GM19328 (cell line): ENCODE measurements around the gene ELFN1.

Experiments used
- ATAC-seq: cut with Tn5 transposase; IDR thresholded peaks from one replicate; pipeline ENCODE4 v1.9.1; 2021; ENCODE audit warnings: mild to moderate bottlenecking, moderate library complexity; ENCODE audit not compliant: unreplicated experiment

ELFN1 gene

DNA sequence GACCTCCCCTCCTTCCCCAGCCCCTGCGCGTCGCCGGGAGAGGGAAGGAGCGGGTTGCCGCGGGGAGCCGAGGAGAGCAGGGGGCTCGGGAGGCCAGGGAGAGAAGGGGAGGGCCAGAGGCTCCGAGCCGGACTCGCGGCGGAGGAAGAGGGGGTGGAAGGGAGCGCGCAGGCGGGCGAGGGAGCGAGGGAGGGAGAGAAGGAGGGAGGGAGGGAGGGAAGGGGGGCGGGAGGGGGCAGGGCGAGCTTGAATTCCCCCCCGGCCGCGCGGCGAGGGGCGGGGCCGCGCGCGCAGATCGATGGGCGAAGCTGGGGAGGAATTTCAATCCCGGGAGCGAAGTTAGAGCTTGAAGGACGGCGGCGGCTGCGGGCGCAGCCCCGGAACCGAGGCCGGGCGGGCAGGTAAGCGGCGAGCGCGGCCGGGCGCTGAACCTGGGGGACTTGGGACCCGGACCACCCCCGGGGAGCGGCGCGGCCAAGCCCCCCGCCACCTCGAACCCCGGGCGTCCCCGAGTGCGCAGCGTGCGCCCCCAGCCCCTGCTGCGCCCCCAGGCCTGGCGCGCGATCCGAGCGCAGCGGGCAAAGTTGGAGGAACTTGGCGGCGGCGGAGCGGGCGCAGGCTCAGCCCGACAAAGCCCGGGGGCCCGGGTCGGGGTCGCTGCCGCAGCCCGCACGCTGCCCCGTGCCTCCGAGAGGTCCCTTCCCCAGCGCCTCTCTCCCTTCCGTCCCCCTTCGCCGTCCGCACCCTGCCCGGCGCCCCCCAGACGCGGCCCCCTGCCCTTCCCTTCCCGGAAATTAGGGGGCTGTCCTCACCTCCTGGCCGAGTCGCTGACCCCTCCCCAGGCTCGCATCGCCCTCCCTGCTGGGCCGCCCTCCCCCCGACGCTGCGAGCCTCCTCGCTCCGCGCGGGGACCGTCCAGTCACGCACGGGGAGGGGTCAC is at the start of gene ELFN1:
Gene ELFN1 (plus strand): TSS at position 324 of the 940 bp plus-strand sequence. CDS start 74,320 bp downstream, outside the sequence.
- ATAC-seq: no peak

DNA sequence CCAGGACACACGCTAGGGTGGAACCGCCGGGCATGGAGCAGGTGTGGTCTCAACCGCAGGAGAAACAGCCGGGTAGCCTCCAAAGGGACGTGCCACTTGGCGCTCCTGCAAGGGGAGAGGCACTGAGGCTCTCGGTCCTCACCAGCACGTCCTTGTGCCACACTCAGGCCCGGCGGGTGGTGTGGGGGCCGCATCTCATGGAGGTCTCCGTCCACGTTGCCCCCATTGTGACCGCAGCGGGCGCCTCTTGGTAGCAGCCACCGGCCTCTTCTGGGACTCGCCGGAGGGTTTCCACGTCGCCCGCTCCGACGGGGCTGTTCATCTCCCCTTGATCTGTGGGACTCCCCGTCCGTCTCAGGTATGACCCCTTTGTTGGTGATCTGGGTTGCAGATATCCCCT is 49.2 kb upstream of the ELFN1 start:
- ATAC-seq: no peak

DNA sequence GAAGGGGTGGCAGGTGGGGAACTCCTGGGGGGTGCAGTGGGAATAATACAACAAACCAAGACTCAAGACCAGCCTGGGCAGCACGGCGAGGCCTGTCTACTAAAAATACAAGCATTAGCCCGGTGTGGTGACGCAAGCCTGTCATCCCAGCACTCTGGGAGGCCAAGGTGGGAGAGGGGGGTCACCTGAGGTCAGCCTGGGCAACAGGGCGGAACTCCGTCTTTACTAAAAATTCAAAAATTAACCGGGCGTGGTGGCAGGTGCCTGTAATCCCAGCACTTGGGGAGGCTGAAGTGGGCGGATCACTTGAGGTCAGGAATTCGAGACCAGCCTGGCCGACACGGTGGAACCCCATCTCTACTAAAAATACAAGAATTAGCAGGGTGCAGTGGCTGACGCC is 48.4 kb upstream of the ELFN1 start:
- no peak for ATAC-seq

DNA sequence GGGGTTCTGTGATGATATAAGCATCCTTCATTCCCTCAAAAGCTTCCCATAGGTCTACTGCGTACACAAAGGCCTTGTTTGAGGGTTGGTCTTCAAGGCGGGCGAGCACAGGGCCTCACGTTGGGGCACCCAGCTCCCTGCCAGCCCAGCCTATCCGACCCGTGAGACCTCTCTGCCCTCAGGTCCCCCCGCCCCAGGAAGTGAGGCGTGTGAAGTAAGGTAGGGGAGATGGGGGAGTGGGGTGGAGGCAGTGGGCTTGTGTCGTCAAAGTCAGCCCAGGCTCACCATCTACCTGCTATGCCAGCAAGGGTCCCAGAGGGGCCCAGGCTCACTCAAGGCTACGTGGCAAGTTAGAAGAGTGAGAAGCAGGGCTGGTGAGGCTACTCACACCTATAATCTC is 47.6 kb upstream of the ELFN1 start:
- ATAC-seq: no peak

DNA sequence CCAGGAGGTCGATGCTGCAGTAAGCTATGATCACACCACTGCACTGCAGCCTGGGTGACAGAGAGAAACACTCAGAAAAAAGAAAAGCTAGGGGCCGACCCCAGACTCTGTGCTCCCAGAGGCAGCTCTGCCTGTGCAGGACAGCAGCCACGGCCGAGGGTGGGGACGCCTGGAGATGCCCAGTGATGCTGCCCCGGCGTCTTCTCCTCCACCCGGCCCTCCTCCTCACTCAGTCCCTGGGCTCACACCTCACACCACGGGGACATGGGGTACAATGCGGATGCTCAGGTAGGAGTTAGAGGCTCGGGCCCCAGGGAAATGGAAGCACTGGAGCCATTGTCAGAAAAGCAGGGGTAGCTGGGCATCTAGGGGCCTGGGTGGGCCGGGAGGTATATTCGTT is 46.3 kb upstream of the ELFN1 start:
- ATAC-seq: no peak

DNA sequence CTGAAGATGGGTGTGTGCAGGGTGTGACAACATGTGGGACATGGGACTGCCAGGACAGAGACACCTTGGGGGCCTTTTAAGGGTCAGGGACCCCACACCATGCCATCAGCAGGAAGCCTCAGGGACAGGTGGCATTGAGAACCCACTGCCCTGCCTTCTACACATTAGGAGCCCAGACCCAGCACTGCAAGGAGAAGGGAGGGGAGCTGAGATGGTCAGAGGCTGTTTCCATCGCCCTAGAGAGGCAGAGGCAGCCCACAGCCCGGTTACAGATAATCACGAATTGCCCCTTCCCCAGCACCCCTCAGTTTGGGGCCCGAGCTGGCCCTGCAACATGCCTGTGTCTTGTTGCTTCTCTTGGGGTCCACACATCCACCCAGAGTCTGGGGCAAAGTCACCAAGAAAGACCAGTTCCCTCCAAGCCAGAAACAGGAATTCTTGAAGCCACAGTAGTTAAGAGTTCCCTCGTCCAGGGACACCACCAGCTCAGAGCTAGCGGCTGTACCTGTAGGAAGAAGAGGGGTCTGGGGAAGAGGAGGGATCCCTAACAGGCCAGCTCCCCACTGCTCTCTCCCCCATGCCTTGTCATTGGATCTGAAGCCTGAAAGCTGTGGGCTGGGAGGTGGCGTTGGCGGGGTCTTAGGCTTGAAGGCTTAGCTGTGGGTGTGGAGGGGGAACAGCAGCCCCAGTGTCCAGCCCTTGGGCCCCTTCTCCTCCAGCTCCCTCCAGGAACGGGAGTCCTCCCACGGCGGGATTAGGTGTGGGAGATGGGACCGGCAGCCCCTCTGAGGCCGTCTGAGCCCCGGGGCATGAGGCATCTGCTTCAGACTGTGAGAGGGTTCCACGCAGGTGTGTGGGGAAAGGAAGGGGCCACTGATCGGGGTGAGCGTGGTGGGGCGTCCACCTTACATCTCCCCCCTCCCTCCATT is 44.8 kb upstream of the ELFN1 start:
- no peak for ATAC-seq

DNA sequence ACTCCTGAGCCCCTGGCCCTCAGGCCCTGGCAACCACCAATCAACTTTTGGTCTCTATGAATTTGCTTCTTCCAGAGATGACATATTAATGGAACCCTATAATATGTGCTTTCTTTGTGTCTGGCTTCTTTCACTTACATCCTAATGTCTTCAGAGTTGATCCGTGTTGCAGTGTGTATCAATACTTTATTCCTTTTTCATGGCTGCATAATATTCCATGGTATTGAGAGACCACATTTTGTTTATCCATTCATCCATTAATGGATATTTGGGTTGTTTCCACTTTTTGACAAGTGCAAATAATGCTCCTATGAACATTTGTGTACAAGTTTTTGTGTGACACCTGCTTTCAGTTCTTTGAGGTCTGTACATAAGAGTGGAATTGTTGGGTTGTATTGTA is 43.3 kb upstream of the ELFN1 start:
- ATAC-seq: no peak

DNA sequence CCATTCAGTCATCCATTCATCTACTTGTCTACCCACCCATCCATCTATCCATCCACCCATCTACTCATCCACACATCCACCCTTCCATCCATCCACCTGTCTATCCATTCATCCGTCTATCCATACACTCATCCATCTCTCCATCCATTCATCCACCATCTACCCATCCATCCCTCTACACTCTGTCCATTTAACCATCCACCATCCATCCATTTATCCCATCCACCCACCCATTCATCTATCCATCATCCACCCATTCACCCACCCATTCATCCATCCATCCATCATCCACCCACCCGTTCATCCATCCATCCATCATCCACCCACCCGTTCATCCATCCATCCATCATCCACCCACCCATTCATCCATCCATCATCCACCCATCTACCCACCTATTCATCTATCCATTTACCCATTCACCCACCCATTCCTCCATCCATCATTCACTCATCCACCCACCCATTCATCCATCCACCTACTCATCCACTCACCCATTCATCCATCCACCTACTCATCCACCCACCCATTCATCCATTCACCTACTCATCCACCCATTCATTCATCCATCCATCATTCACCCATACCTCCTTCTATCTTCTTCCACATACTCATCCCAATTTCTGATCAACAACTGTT is 39.3 kb upstream of the ELFN1 start:
- no peak for ATAC-seq

DNA sequence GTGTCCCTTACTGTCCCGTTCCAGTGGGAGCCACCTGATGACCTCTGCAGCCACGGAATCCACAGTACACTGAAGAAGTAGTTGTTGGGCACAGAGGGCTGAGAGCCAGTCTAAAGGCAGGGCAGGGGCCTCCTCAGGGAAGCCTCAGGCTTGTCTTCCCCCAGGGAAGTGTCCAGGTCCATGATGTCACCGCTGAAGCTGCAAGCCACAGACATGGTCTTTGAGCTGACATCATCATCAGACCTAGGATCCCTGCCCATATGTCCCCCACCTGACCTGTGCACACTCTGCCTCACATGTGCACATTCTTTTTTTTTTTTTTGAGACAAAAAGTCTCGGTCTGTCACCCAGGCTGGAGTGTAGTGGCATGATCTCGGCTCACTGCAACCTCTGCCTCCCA is 38.4 kb upstream of the ELFN1 start:
- no peak for ATAC-seq

DNA sequence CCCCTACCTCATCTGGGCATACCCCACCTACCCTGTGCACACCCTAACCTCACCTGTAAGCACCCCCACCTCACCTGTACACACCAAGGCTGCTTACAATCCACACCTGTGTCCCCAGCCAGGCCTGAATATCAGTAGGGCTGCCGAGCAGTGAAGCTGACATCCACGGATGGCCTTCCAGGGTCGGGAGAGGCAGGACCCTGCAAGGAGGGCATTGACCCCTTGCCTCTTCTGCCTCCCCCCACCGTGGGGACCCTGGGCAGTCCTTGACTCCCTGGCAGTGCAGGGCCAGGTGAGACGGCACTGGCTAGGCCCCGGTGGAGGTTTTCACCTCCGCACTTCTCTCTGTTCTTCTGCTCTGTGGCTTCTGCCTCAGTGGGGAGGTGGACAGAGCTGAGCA is 37.6 kb upstream of the ELFN1 start:
- no peak for ATAC-seq

DNA sequence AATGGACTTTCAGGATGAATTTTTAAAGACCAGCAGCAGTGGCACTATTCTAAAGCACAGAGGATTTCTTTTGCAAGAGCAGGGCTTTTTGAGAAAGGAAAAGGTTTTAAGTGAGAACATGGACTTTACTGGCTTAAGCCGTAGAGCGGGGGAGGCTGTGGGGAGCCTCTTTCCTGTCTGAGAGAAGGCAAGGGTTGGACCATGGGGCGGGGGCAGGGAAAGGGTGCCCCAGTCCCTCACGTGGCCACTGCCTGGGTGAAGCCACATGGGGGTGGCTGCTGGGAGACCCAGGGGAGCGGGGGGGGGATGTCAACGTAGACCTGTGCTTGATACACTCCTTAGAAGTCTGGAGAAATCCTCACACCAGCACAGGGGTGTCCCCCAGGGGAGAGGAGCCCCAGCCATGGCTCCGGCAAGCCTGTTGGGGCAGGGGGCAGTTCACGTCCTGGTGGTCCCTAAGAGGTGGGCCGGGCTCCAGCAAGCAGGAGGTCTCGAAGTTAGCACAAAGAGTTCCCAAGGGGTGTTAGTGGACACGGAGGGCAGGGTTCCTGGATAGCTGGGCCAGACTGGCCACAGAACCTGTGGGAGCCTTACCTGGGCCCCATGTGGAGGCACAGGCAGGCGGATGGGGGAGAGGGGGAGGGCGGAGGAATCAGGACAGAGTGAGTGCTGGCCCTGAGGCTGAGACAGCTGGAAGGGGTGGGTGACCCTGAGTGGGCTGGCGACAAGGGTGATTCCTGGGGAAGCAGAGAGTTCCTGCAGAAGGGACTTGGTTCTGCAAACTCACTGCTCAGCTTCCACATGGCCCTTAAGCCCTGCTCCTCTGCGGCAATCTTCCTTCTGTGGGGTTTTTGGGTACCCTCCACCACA is 36.9 kb upstream of the ELFN1 start:
- ATAC-seq: no peak

DNA sequence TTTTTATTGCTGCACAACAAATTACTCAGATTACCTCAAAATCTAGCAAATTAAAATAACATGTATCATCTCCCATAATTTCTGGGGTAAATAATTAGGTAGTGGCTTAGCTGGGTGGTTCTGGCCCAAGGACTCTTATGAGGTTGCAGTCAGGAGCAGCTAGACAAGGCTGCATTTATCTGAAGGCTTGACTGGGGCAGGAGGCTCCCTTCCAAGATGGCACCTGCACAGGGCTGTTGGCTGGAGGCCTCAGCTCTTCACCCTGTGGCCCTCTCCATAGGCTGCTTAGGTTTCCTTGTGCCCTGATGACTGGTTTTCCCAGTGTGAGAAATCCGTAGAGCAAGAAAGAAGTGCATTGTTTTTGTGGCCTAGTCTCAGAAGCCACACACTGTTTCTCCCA is 34.7 kb upstream of the ELFN1 start:
- no peak for ATAC-seq

DNA sequence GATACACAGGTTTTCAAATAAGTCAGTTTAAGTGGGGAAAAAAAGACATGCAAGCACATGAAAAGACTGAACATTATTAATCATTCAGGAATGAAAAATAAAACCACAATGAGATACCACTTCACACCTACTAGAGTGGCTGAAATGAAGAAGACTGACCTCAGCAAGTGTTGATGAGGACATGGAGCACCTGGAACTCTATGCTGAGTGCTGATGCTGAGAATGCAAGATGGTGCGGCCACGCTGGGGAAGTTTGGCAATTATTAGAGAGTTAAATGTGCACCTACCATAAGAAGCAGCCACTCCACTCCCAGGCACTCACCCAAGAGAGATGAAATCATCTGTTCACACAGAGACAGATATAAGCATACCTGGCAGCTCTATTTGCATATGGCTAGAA is 32.9 kb upstream of the ELFN1 start:
- no peak for ATAC-seq

DNA sequence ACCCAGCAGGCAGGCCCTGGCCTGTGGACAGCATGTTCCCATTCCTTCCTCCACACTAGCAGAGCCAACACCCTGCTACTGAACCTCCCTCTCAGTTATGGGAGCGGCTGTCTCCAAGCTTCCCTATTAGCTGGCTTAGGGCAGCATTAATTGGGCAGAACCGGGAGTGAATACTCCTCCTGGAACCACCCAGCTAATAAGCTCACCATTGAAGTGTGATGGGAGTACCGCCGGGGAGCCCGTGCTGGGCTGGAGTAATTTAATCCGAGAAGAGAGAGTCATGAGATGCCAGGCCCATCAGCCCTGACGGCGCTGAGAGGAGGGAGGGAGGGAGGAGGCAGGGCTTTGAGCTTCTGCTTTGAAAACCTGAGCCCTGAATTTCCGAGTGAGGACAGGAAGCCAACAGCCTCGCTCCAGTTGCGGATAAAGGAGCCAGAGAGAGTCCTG is 31.8 kb upstream of the ELFN1 start:
- ATAC-seq: no peak

DNA sequence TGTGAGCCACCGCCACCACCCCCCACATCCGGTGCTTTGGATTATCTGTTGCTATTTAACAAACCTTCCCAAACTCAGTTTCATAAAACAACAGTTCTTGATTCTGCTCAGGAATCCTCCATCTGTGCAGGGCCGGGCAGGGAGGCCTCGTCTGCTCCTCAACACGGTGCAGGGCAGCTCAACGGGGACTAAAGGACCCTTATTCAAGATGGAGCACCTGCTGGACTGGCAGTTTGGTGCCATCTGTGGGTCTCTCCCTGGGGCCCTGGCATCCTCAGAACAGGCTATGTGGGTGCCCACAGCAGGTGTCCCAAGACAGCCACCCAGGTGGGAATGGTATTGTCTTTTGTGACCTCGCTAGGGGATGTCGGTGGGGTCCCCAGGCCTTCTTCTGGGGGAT is 31.0 kb upstream of the ELFN1 start:
- ATAC-seq: no peak

DNA sequence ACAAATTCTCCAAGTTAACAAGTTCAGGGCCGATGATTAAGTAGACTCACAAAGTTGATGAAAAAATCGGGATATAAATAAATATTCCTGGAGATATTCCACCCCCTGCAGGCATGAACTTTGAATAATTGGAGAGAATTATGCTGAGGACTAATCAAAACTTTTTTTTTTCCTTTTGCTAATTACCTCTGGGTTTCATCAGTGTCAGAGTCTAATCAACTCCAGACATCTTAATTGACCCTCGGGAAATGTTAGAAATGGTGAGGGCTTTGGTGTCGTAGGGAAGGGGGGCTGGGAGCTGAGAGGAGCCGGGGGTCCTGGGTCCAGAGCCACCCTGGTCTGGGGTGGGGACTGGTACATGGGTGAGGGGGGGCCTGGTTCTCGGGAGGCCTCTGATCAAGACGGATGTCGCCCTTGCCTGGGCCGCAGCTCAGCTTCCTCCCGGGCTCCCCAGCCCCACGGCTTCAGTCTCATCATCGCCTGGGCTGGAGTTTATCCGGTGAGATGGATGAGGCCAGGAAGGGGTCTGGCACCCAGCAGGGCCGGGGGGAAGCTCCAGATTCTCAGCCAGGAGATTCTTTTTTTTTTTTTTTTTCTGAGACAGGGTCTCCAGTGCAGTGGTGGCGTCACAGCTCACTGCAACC is 30.4 kb upstream of the ELFN1 start:
- no peak for ATAC-seq

DNA sequence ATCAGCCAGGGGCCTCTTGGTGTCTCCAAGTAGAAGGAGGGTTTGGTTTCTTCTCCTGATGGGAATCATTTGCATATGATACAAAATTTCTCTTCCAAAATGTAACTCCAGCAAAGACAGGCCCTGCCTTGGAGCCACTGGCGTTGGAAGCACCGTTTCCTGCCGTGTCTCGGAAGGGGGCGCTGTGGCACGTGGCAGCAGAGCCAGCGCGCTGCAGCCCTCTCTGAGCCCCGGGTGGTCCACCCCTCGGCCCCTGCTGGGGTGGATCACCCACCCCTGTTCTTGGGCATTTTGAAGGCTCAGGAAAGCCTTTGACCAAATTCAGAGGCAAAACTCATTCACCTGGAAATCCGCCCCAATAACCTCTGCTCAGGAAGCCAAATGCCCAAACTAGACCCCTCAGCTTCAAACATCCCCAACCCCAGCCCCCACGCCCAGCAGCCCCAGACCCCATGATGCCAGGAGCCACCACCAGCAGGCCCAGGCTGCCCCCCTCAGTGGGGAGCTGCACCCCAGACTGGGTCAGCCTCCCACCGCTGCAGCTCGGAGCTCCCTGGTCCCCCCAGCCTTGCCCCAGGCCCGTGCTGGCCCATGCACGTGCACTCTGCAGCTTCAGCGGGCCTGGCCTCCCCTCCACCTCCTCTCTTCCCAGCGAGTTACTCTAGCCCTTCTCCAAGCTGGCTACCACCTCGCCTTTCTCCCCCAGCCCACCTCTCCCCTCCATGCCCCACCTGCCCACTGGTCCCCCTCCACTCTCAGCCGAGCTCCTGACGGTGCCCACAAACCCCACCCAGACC is 29.5 kb upstream of the ELFN1 start:
- no peak for ATAC-seq

DNA sequence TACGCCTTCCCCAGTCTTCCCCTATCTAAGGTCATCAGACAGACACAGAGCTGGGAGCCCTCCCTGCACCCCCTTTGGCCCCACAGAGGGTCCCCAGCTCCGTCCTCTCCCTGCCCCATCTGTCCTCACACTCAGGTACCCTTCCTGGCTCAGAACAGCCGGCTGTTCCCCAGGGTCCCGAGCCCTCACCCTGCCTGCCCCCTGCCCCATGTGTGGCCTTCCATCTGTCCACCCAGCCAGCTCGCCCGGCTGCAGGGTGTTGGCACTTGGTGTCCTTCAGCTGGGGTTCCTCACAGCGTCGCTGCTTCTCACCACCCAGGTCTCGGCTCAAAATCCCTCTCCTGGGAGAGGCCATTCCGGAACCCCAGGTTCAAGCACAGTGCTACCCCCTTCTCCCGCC is 28.9 kb upstream of the ELFN1 start:
- ATAC-seq: no peak

DNA sequence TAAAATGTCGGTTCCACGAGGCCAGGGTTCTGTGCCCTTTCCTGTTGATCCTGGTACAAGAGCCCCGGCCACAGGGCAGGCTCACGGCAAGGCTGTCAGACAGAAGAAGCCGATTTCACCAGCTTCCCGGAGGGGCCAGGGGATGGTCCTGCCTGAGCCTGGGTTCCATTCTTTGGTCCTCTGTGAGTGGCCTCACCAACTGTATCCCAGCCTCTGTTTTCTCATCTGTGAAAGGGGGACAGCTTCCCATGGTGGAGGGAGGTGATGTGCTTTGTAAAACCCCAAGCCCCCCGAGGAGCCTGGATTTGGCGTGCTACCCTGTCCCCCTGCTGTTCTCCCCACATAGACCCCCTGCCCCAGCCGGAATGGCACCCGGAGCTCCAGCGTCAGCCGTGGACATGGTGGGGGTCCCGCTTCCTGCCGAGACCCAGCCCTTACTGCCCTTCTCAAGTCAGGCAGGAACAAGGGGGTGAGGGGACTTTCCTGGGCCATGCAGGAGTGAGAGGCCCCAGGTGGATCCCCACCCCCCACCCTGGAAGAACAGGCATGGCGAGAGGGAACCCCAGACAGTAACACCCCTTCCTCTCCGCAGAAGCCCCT is 28.3 kb upstream of the ELFN1 start:
- no peak for ATAC-seq
